GM18909 (cell line): ENCODE measurements around the gene LCE1C.

ENCODE experiments used
- ATAC-seq: cut with Tn5 transposase; IDR thresholded peaks from one replicate; pipeline ENCODE4 v1.9.1; 2021; ENCODE audit warnings: mild to moderate bottlenecking; ENCODE audit not compliant: unreplicated experiment, poor library complexity

The LCE1C gene

GRCh38 chr1:152806576-152806975 is at the start of gene LCE1C:
TSS of gene LCE1C (minus strand) at chr1:152806651. CDS start at chr1:152805478, 1,173 bp downstream.
- ATAC-seq, result no peak

GRCh38 chr1:152855661-152856060 is 49.2 kb upstream of the LCE1C start:
- ATAC-seq, result no peak

- ATAC-seq, result no peak
Observed at GRCh38 chr1:152842556-152842955, 36.1 kb upstream of the LCE1C start, which contains the start of gene LCE6A. TSS of gene LCE6A (plus strand) at chr1:152842856. CDS start at chr1:152843521, 665 bp downstream.

GRCh38 chr1:152836870-152837269 is 30.4 kb upstream of the LCE1C start:
- ATAC-seq, result no peak

DNA sequence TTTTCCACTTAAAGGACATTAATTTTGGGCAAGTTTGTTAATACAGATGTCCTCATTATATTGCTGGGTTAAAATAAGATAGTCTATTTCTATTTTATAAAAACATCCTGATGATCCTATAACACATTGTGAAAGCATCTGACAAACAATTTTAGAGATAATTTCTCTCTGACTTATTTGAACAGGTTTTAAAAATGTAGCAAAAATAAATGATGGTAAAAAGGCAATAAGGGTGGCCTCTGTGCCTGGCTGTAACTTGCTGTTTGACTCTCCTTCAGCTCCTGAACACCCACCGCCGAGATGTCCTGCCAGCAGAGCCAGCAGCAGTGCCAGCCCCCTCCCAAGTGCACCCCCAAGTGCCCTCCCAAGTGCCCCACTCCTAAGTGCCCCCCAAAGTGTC is 20.7 kb upstream of the LCE1C start, which contains the start of gene LCE1A:
TSS of gene LCE1A (plus strand) at position 301 of the 400 bp plus-strand sequence. CDS start at position 301, 0 bp downstream.
- no peak for ATAC-seq

GRCh38 chr1:152824964-152825363 is 18.5 kb upstream of the LCE1C start:
- ATAC-seq, result no peak

GRCh38 chr1:152823294-152823693 is 16.8 kb upstream of the LCE1C start:
- ATAC-seq, result no peak

DNA sequence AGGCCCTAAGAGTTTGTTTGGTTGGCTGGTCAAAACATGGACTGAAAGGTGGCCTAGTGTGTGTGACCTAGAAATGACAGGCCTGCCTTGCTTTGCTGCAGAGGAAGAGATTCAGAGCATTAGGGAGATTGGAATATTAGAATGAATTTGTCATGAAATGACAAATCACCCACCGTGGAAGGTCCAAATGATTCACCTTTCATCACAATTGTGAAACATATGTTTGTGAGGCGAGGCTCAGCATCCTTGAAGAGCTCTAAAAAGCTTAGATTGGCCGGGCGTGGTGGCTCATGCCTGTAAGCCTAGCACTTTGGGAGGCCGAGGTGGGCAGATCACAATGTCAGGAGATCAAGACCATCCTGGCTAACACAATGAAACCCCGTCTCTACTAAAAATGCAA is 10.9 kb upstream of the LCE1C start:
- no peak for ATAC-seq

DNA sequence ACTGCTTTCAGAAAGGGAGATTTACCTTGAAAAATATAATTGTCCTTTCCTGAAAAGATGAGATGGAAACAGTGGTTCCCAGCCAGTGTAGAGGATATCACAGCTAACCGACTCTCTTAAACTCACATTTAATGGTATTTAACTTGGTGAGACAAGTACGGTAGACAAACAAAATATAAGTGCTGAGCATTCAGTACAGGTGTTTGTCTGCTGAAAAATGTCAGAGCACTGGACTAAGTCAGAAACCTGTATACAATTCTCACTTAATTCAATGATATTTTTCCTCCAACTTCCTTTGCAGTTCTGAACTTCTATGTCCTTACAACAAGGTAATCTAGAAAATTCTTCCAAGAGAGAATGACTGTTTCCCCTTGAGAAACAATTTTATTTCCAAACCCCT is 5.2 kb upstream of the LCE1C start, which contains the start of gene LCE1B:
TSS of gene LCE1B (plus strand) at position 301 of the 400 bp plus-strand sequence. CDS start 476 bp downstream, outside the sequence.
- ATAC-seq, result no peak

DNA sequence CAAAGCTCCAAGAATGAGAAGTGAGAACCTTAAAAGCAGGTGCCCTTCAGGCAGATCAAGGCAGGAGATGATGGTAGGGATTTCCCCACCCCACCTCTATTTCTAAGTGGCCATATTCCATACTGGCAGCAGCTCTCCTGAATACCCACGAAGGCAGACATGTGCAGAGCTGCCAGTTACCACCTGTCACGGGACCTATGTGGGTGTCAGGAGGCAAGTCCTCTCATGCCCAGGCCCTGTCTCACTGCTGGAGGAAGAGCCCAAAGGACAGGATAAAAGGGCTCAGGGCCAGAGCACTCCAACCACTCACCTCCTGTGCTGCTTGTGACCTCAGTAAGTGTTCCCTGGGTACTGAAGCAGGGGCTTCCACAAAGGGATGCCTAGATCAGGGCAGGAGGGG is 4.6 kb upstream of the LCE1C start:
- no peak for ATAC-seq

- no peak for ATAC-seq
Observed at GRCh38 chr1:152801333-152801732, 5.1 kb downstream of the LCE1C start.

DNA sequence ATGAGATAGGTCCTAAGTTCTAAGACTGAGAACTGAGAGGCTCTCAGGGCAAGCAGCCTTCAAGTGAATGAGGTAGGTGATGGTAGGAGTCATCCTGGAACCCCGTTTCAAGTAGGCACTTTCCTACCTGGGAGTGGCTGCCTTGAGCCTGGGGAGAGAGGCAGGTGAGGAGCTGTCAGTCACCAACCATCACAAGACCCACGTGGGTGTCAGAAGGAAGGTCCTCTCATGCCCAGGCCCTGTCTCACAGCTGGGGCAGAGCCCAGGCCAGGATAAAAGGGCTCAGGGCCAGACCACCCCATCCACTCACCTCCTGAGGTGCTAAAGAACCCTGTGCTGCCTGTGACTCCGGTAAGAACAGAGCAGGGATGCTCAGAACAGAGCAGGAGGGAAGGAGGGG is 10.0 kb downstream of the LCE1C start, which contains the start of gene LCE1D:
TSS of gene LCE1D (plus strand) at position 301 of the 400 bp plus-strand sequence. CDS start 1,074 bp downstream, outside the sequence.
- ATAC-seq, result no peak

DNA sequence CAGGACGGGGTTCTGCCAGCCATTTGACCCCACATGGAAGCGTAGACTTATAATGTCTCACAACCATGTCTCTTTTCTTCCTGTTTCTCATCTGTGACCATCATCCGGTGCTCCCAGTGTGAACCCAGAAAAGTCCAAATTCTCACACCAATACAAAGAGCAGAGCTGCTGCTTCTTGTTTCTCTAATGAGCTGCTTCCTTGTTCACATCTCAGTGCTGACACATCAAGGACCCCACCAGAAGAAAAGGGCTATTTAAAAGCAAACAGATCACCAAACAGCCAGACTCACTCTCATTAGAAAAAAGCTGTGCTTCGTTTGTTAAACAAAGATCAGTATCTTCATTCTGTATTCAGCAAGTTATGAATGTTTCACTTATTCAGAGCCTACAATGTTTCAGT is 10.8 kb downstream of the LCE1C start:
- ATAC-seq, result no peak

- ATAC-seq, result no peak
Observed at GRCh38 chr1:152786077-152786476, 20.4 kb downstream of the LCE1C start, which contains the start of gene LCE1E. TSS of gene LCE1E (plus strand) at chr1:152786257. CDS start at chr1:152787300, 1,043 bp downstream.

GRCh38 chr1:152783095-152783494 is 23.4 kb downstream of the LCE1C start:
- ATAC-seq, result no peak

- ATAC-seq, result no peak
Observed at GRCh38 chr1:152777510-152778137, 28.8 kb downstream of the LCE1C start.

- ATAC-seq, result no peak
Observed at GRCh38 chr1:152776361-152776760, 30.1 kb downstream of the LCE1C start.

DNA sequence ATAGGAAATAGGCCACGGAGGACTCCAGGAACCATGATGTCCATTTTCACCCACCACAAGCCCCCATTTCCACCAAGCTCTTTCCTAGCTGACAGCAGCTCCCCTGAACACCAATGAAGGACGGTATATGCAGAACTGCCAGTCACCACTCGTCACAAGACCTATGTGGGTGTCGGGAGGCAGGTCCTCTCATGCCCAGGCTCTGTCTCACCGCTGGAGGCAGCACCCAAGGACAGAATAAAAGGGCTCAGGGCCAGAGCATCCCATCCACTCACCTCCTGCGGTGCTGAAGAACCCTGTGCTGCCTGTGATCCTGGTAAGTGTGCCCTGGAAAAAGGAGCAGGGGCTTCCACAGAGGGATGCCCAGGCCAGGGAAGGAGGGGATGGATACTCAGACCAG is 31.6 kb downstream of the LCE1C start, which contains the start of gene LCE1F:
TSS of gene LCE1F (plus strand) at position 266 of the 400 bp plus-strand sequence. CDS start 1,232 bp downstream, outside the sequence.
- ATAC-seq, result no peak

GRCh38 chr1:152770411-152770810 is 36.0 kb downstream of the LCE1C start:
- ATAC-seq, result no peak

DNA sequence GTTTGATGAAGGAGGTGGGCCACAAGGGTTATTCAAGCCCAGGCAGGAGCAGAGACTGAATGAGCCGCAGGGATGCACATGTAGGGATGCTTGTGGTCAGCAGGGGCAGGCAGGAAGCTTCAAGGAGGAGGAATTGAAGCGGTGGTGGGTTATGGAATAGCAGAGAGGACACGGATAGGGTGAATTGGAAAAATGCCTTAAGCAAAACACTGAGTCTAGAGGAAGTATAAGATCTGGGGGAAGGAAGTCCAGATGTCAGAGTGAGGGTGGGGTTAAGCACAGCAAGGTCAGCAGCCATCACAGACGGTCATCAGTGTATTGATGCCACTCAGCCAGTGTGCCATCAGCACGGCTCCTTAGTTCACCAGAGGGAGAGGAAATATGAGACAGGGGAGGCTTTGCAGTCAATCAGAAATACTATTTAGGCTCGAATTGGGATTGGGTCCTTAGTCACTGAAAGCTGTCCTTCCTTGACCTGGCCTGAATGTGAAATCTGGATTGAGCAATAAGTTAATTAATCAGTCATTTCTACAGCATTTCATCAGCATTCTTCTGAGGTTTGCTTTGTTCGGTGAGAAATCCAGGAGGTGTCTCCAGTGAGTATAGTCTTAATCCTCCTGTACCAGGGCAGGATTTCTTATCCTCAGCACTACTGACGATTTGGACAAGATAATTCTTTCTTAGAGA is 37.5 kb downstream of the LCE1C start:
- no peak for ATAC-seq

DNA sequence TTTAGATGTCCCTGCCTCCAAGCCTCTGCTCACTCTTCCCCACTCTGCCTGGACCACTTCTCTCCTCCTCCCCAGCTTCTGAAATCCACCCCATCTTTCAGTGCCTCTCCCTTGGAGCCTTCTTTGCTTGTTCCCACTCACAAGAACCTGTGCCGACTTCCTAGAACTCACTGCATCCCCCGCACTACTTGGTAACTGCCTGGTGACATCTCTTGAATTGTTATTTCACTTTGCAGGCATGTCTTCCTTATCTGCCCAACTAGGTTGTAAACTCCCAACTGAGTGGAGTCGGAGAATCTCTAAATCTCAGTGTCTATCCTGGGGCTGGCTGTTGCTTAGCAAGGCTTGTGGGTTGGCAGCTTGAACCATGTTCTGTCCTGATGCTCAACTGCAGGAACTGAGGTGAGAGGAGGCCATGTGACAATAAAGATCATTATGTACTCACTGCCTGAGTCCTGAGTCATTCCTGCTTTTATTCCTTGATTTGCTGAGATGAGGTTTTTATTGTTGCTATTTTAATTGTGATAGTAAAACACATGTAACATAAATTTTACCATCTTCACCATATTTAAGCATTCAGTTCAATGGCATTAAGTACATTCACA is 44.7 kb downstream of the LCE1C start:
- no peak for ATAC-seq
